Left forelimb (tissue), 1 donor: ENCODE results near the gene HERPUD1.
"Not testable (repeated sequence)": the region's sequence is repeated elsewhere in the genome, so short reads cannot be mapped to it uniquely, and the experiment has no call there.

Experiments
- DNase-seq: peaks from one replicate; pipeline ENCODE4 v3.0.0-alpha.2; 2018; ENCODE audit warnings: low spot score

Gene HERPUD1

GRCh38 chr16:56911771-56912571 is 20.0 kb upstream of the HERPUD1 start:
- no peak for DNase-seq

GRCh38 chr16:56912746-56913708 is 18.9 kb upstream of the HERPUD1 start:
- DNase-seq, result no peak

- DNase-seq, result no peak
Observed at GRCh38 chr16:56914896-56915295, 17.0 kb upstream of the HERPUD1 start.

GRCh38 chr16:56915336-56916119 is 16.4 kb upstream of the HERPUD1 start:
- DNase-seq, result no peak

GRCh38 chr16:56916571-56917403 is 15.2 kb upstream of the HERPUD1 start:
- no peak for DNase-seq

- no peak for DNase-seq
Observed at GRCh38 chr16:56918467-56919012, 13.4 kb upstream of the HERPUD1 start.

GRCh38 chr16:56919099-56919800 is 12.7 kb upstream of the HERPUD1 start:
- no peak for DNase-seq

- no peak for DNase-seq
Observed at GRCh38 chr16:56921571-56921970, 10.4 kb upstream of the HERPUD1 start.

- DNase-seq, result no peak
Observed at GRCh38 chr16:56923481-56924091, 8.4 kb upstream of the HERPUD1 start.

GRCh38 chr16:56927471-56927870 is 4.5 kb upstream of the HERPUD1 start:
- DNase-seq, result no peak

GRCh38 chr16:56929639-56930038 is 2.3 kb upstream of the HERPUD1 start:
- DNase-seq, result no peak

GRCh38 chr16:56930486-56931270 is 1.3 kb upstream of the HERPUD1 start:
- DNase-seq, result no peak

- no peak for DNase-seq
Observed at GRCh38 chr16:56931271-56931891, 561 bp upstream of the HERPUD1 start.

- DNase-seq, result peak; percentile 82
Observed at GRCh38 chr16:56932721-56933619, 1.0 kb downstream of the HERPUD1 start.

GRCh38 chr16:56933828-56934598 is 2.1 kb downstream of the HERPUD1 start:
- DNase-seq, result no peak

- DNase-seq, result not testable (repeated sequence)
Observed at GRCh38 chr16:56934599-56935145, 2.7 kb downstream of the HERPUD1 start.
